GM12891 (cell line): ENCODE measurements around the gene STK32B.

ENCODE experiments used
- DNase-seq: peaks from one replicate; pipeline ENCODE4 v3.0.0; 2011; ENCODE audit warnings: low spot score; ENCODE audit not compliant: insufficient read length
- FAIRE-seq: peaks from 2 replicates; lab custom pipeline; 2011; peaks lifted over from hg19 to GRCh38; lab: Jason Lieb, UNC
- PAX5 ChIP-seq: IDR thresholded peaks from 2 replicates; pipeline ENCODE4 v1.6.1; 2011; ENCODE audit warnings: low read length, moderate library complexity, mild to moderate bottlenecking; ENCODE audit not compliant: insufficient read depth, severe bottlenecking
- POLR2A ChIP-seq: IDR thresholded peaks from 2 replicates; pipeline ENCODE4 v1.6.1; 2011; ENCODE audit warnings: low read depth, low read length, control low read depth
- POLR2AphosphoS5 ChIP-seq: IDR thresholded peaks from 2 replicates; pipeline ENCODE4 v1.6.1; 2011; ENCODE audit warnings: low read depth, low read length, control low read depth
- POU2F2 ChIP-seq: IDR thresholded peaks from 2 replicates; pipeline ENCODE4 v1.6.1; 2011; ENCODE audit warnings: low read depth, mild to moderate bottlenecking, control low read depth, low read length, moderate library complexity
- SPI1 ChIP-seq: IDR thresholded peaks from 2 replicates; pipeline ENCODE4 v1.6.1; 2011; ENCODE audit warnings: low read depth, low read length, control low read depth
- TAF1 ChIP-seq: IDR thresholded peaks from 2 replicates; pipeline ENCODE4 v1.6.1; 2011; ENCODE audit warnings: low read depth, low read length, control low read depth

Gene STK32B

GRCh38 chr4:5143940-5144339 is 92.7 kb downstream of the STK32B start:
- DNase-seq (no peak), FAIRE-seq (no peak)

GRCh38 chr4:5144384-5144783 is 93.1 kb downstream of the STK32B start:
- DNase-seq: no peak
- no peak for TF ChIP-seq POLR2A
- no peak for TF ChIP-seq SPI1
- TF ChIP-seq POLR2AphosphoS5: no peak
- no peak for TF ChIP-seq PAX5
- TF ChIP-seq POU2F2: no peak
- TF ChIP-seq TAF1: no peak
- FAIRE-seq: no peak

More at GRCh38 chr4:5143940-5144339, 92.7 kb downstream of the STK32B start:
- TF ChIP-seq POLR2AphosphoS5 (no peak), SPI1 (no peak), TAF1 (no peak), POLR2A (no peak), POU2F2 (no peak), PAX5 (no peak)

- DNase-seq (no peak), FAIRE-seq (no peak)
- no peak for TF ChIP-seq PAX5
- TF ChIP-seq SPI1: no peak
- TF ChIP-seq POLR2A: no peak
- no peak for TF ChIP-seq POLR2AphosphoS5
- no peak for TF ChIP-seq POU2F2
- no peak for TF ChIP-seq TAF1
Observed at GRCh38 chr4:5146248-5146647, 95.0 kb downstream of the STK32B start.

GRCh38 chr4:5152521-5152920 is 101.2 kb downstream of the STK32B start:
- FAIRE-seq (no peak), DNase-seq (no peak)
- TF ChIP-seq SPI1: no peak
- no peak for TF ChIP-seq POLR2A
- TF ChIP-seq TAF1: no peak
- no peak for TF ChIP-seq PAX5
- no peak for TF ChIP-seq POLR2AphosphoS5
- no peak for TF ChIP-seq POU2F2

GRCh38 chr4:5156682-5157081 is 105.4 kb downstream of the STK32B start:
- TF ChIP-seq POLR2AphosphoS5: no peak
- no peak for TF ChIP-seq POLR2A
- TF ChIP-seq PAX5: no peak
- no peak for TF ChIP-seq POU2F2
- no peak for TF ChIP-seq TAF1
- no peak for TF ChIP-seq SPI1
- no peak for FAIRE-seq
- no peak for DNase-seq

- FAIRE-seq (no peak), DNase-seq (no peak)
- TF ChIP-seq POLR2A (no peak), POLR2AphosphoS5 (no peak), SPI1 (no peak)
Observed at GRCh38 chr4:5157791-5158770, 106.8 kb downstream of the STK32B start.

GRCh38 chr4:5158825-5159224 is 107.5 kb downstream of the STK32B start:
- TF ChIP-seq TAF1 (no peak), POLR2A (no peak), PAX5 (no peak), SPI1 (no peak), POU2F2 (no peak), POLR2AphosphoS5 (no peak)
- no peak for DNase-seq
- no peak for FAIRE-seq

GRCh38 chr4:5160668-5161067 is 109.4 kb downstream of the STK32B start:
- DNase-seq (no peak), FAIRE-seq (no peak)
- no peak for TF ChIP-seq PAX5
- no peak for TF ChIP-seq TAF1
- TF ChIP-seq POU2F2: no peak
- no peak for TF ChIP-seq POLR2AphosphoS5
- no peak for TF ChIP-seq SPI1
- no peak for TF ChIP-seq POLR2A

- no peak for TF ChIP-seq POLR2AphosphoS5
- no peak for TF ChIP-seq SPI1
- no peak for TF ChIP-seq POU2F2
- no peak for TF ChIP-seq PAX5
- no peak for TF ChIP-seq TAF1
- TF ChIP-seq POLR2A: no peak
- FAIRE-seq: no peak
Observed at GRCh38 chr4:5162909-5163508, 111.7 kb downstream of the STK32B start.

GRCh38 chr4:5164221-5164912 is 113.1 kb downstream of the STK32B start:
- no peak for TF ChIP-seq SPI1
- no peak for TF ChIP-seq POLR2A
- TF ChIP-seq PAX5: no peak
- TF ChIP-seq POU2F2: no peak
- no peak for TF ChIP-seq POLR2AphosphoS5
- no peak for TF ChIP-seq TAF1
- FAIRE-seq (no peak), DNase-seq (no peak)

More at GRCh38 chr4:5162909-5163508, 111.7 kb downstream of the STK32B start:
- DNase-seq: no peak
